HepG2 (cell line): Measurements from ENCODE around the gene TUBB2B. TPM values are rescaled to one million over a fixed set of nuclear protein-coding genes. Genes with fewer than 3 reads are reported as not detected.

Experiments used
- ATAC-seq: fragments of 200-7000 bp; cut with Tn5 transposase; 3 replicates; pipeline ENCODE4 v1.9.1; 2020; ENCODE audit warnings: mild to moderate bottlenecking, moderate library complexity
- BruUV-seq: library from RNA; stranded (reverse); fragments of 400-500 nt; replicated peaks from 2 replicates; lab custom pipeline; 2021; lab: Mats Ljungman, UMichigan
- CTCF ChIA-PET: fragments of 300-600 bp; formaldehyde crosslinking; extraction: SDS; loops from one replicate; lab custom pipeline; 2021; ENCODE audit warnings: low total read pairs, inconsistent platforms, low intra/inter-chr PET ratio; lab: Yijun Ruan, JAX
- POLR2A ChIA-PET: fragments of 350-600 bp; sonication (Branson Sonifier 250); formaldehyde crosslinking; loops from one replicate; lab custom pipeline; 2020; ENCODE audit warnings: antibody characterized with exemption, inconsistent platforms; lab: Yijun Ruan, JAX
- DNase-seq: peaks from one replicate; pipeline ENCODE4 v3.0.0-alpha.2; 2015; ENCODE audit warnings: low spot score
- FAIRE-seq: peaks from 3 replicates; lab custom pipeline; 2011; peaks lifted over from hg19 to GRCh38; lab: Jason Lieb, UNC
- H2AFZ ChIP-seq: one replicate; pipeline ENCODE4 v1.6.1; 2011; ENCODE audit warnings: low read length, inconsistent platforms
- H3K27ac ChIP-seq: fragments of 300-600 bp; 3 replicates; pipeline ENCODE4 v1.8.0; 2011; ENCODE audit warnings: mixed run types, mild to moderate bottlenecking, mixed read lengths, low read length, inconsistent platforms; ENCODE audit not compliant: insufficient read depth; ENCODE audit errors: extremely low read length
- H3K27me3 ChIP-seq, 2 experiments: fragments of 200-600 bp in 1 of 2; 2 replicates in 1 of 2; 3 replicates in 1 of 2; pipeline versions ENCODE4 v1.6.0 to v1.8.0; 2011; ENCODE audit warnings: low read length in 2 of 2, mild to moderate bottlenecking in 2 of 2, moderate library complexity in 2 of 2, inconsistent platforms in 1 of 2; ENCODE audit not compliant: insufficient read depth in 2 of 2, control insufficient read depth in 1 of 2
- H3K36me3 ChIP-seq, 2 experiments: fragments of 200-600 bp in 1 of 2; replicated peaks in 1 of 2; 2 replicates in 1 of 2; 3 replicates in 1 of 2; pipeline versions ENCODE4 v1.5.1 to v1.8.0; 2011; ENCODE audit warnings: low read length in 2 of 2, inconsistent platforms in 1 of 2; ENCODE audit not compliant: insufficient read depth in 2 of 2, control insufficient read depth in 1 of 2
- H3K4me1 ChIP-seq: 2 replicates; pipeline ENCODE4 v1.5.1; 2012; ENCODE audit warnings: low read length, inconsistent platforms; ENCODE audit not compliant: insufficient read depth
- H3K4me2 ChIP-seq: 2 replicates; pipeline ENCODE4 v1.6.0; 2011; ENCODE audit warnings: low read depth, low read length, inconsistent platforms
- H3K4me3 ChIP-seq, 3 experiments: fragments of 200-600 bp in 1 of 3; sonication (generic), shearing (Covaris generic) in 1 of 3; replicated peaks in 1 of 3; 2 replicates each; pipeline ENCODE4 v1.5.1; 2011 to 2016; ENCODE audit warnings: low read length in 3 of 3, inconsistent platforms in 2 of 3, low read depth in 2 of 3, mild to moderate bottlenecking in 2 of 3, control low read depth in 1 of 3, mixed read lengths in 1 of 3; ENCODE audit not compliant: insufficient read depth in 1 of 3
- H3K79me2 ChIP-seq: one replicate; pipeline ENCODE4 v1.6.1; 2011; ENCODE audit warnings: low read length, inconsistent platforms; ENCODE audit not compliant: insufficient read depth
- H3K9ac ChIP-seq: 2 replicates; pipeline ENCODE4 v1.6.0; 2011; ENCODE audit warnings: mild to moderate bottlenecking, low read depth, low read length, inconsistent platforms; ENCODE audit not compliant: insufficient read depth
- H3K9me3 ChIP-seq: 2 replicates; pipeline ENCODE4 v1.5.1; 2012; ENCODE audit warnings: mild to moderate bottlenecking, low read length
- H4K20me1 ChIP-seq: 2 replicates; pipeline ENCODE4 v1.6.0; 2011; ENCODE audit warnings: inconsistent platforms, mild to moderate bottlenecking, low read length, moderate library complexity; ENCODE audit not compliant: insufficient read depth
- AGO2 ChIP-seq: fragments of 200-400 bp; formaldehyde crosslinking; optimal IDR thresholded peaks from 2 replicates; pipeline ENCODE3; 2017; ENCODE audit warnings: mild to moderate bottlenecking, low read depth, low read length, moderate library complexity
- CEBPG ChIP-seq: IDR thresholded peaks from 2 replicates; pipeline ENCODE4 v1.6.1; 2016
- DNMT1 ChIP-seq: sonication (generic); formaldehyde crosslinking; IDR thresholded peaks from 2 replicates; pipeline ENCODE4 v1.5.1; 2020; ENCODE audit warnings: mild to moderate bottlenecking, missing genetic modification reagents
- IRX3 ChIP-seq: sonication (generic); formaldehyde crosslinking; IDR thresholded peaks from 2 replicates; pipeline ENCODE4 v1.8.1; 2023; ENCODE audit warnings: mild to moderate bottlenecking, low read depth, missing genetic modification reagents, borderline replicate concordance
- MAZ ChIP-seq, 2 experiments: sonication (generic) in 1 of 2; formaldehyde crosslinking in 1 of 2; IDR thresholded peaks; 2 replicates each; pipeline versions ENCODE4 v1.5.0 to v1.6.1; 2012 to 2020; ENCODE audit warnings: low read depth in 2 of 2, mild to moderate bottlenecking in 2 of 2, borderline replicate concordance in 1 of 2, improper control_type of control experiment in 1 of 2, low read length in 1 of 2, missing genetic modification reagents in 1 of 2, moderate library complexity in 1 of 2
- MIXL1 ChIP-seq: IDR thresholded peaks from 2 replicates; pipeline ENCODE4 v1.6.1; 2016
- NR1H2 ChIP-seq: sonication (generic); formaldehyde crosslinking; IDR thresholded peaks from 2 replicates; pipeline ENCODE4 v1.8.1; 2022; ENCODE audit warnings: low read depth, missing genetic modification reagents, borderline replicate concordance
- PAWR ChIP-seq: sonication (generic); formaldehyde crosslinking; IDR thresholded peaks from 2 replicates; pipeline ENCODE4 v1.4.0; 2020; ENCODE audit warnings: missing genetic modification reagents, mild to moderate bottlenecking, borderline replicate concordance
- PTBP1 ChIP-seq: fragments of 200-400 bp; formaldehyde crosslinking; IDR thresholded peaks from 2 replicates; pipeline ENCODE4 v1.6.1; 2018; ENCODE audit warnings: low read length, low read depth; ENCODE audit not compliant: poor library complexity, severe bottlenecking
- RELA ChIP-seq: sonication (generic); formaldehyde crosslinking; IDR thresholded peaks from 2 replicates; pipeline ENCODE4 v1.4.0; 2020; ENCODE audit warnings: missing genetic modification reagents
- SRSF1 ChIP-seq: fragments of 200-400 bp; formaldehyde crosslinking; optimal IDR thresholded peaks from 2 replicates; pipeline ENCODE3; 2017; ENCODE audit warnings: mild to moderate bottlenecking, low read depth, low read length, moderate library complexity
- TCF12 ChIP-seq, 2 experiments: fragments of 450-650 bp in 1 of 2; sonication (generic) in 1 of 2; formaldehyde crosslinking in 1 of 2; IDR thresholded peaks; 2 replicates each; pipeline versions ENCODE4 v1.6.1 to v1.8.0; 2017 to 2022; ENCODE audit warnings: antibody characterized with exemption in 1 of 2, mild to moderate bottlenecking in 1 of 2, missing genetic modification reagents in 1 of 2, moderate library complexity in 1 of 2
- ZFP41 ChIP-seq: sonication (generic); formaldehyde crosslinking; IDR thresholded peaks from 2 replicates; pipeline ENCODE4 v1.4.0; 2020; ENCODE audit warnings: mild to moderate bottlenecking, missing genetic modification reagents, borderline replicate concordance
- ZNF121 ChIP-seq: sonication (generic); formaldehyde crosslinking; IDR thresholded peaks from 2 replicates; pipeline ENCODE4 v1.5.0; 2020; ENCODE audit warnings: mild to moderate bottlenecking, missing genetic modification reagents
- ZNF75D ChIP-seq: sonication (generic); formaldehyde crosslinking; IDR thresholded peaks from 2 replicates; pipeline ENCODE4 v1.8.1; 2023; ENCODE audit warnings: missing genetic modification reagents, mild to moderate bottlenecking, borderline replicate concordance
- ZNF768 ChIP-seq: sonication (generic); formaldehyde crosslinking; IDR thresholded peaks from 2 replicates; pipeline ENCODE4 v1.4.0; 2020; ENCODE audit warnings: missing genetic modification reagents
- WGBS: methylation state at CpG from one replicate; pipeline ENCODE4 v1.1.6; 2017; ENCODE audit warnings: low lambda C conversion rate; 5-methylcytosine and 5-hydroxymethylcytosine counted together
- in situ Hi-C: cut with HindIII; loops from 2 replicates; pipeline ENCODE4 v1.10.0; 2017; ENCODE audit warnings: low pct_unique_long_range_greater_than_20kb; ENCODE audit not compliant: extremely low pct_ligation_motif_present
- intact Hi-C: fragments of 100-400 bp; cut with micrococcal nuclease; formaldehyde crosslinking; loops from one replicate; pipeline ENCODE4 v1.10.0; 2022; ENCODE audit not compliant: unreplicated experiment
- polyA plus RNA-seq, 8 experiments: library from polyadenylated mRNA; depleted of rRNA in 3 of 8; stranded (reverse) in 7 of 8; unstranded in 1 of 8; fragments of >200 nt; fragmentation: Illumina TruSeq in 4 of 8; extraction: Trizol in 4 of 8; gene quantifications; 2 replicates each; pipeline versions ENCODE4 v1.2.1 to v1.2.3, GENCODE V29; 2011 to 2016; ENCODE audit warnings: low read depth in 4 of 8, missing spikeins in 1 of 8, mixed read lengths in 1 of 8; ENCODE audit not compliant: insufficient read depth in 1 of 8
- total RNA-seq, 5 experiments: library from RNA; depleted of rRNA; stranded (reverse); fragments of >200 nt; fragmentation: Illumina TruSeq; extraction: Trizol; gene quantifications; 2 replicates each; pipeline ENCODE4 v1.2.3, GENCODE V29; 2016; ENCODE audit warnings: low read depth in 1 of 5
- TF ChIP-seq, protein P1 (sequence below): sonication (generic); formaldehyde crosslinking; IDR thresholded peaks from 2 replicates; pipeline ENCODE4 v1.5.1; 2020; ENCODE audit warnings: mild to moderate bottlenecking, missing genetic modification reagents, moderate library complexity
- TF ChIP-seq, protein P2 (sequence below): sonication (generic); formaldehyde crosslinking; IDR thresholded peaks from 2 replicates; pipeline ENCODE4 v1.8.1; 2023; ENCODE audit warnings: mild to moderate bottlenecking, missing genetic modification reagents

Gene TUBB2B
- total and polyA plus RNA-seq, 2 of the 13 experiments (the other 11 are each of a cell fraction or from before 2014, with no cell fraction given) = 10.3 to 23.6 TPM

- H4K20me1 ChIP-seq = peaks cover 21% of the 10 kb centered on the region
- ATAC-seq (no peak), DNase-seq (no peak), FAIRE-seq (no peak)
- no TSS peak for BruUV-seq
- 93% methylated on average over 3 of the region's 3 CpGs for WGBS
- H3K9me3 ChIP-seq = no peaks in the 10 kb centered on the region
- no peak overlapping the region for H3K9ac ChIP-seq
- H3K36me3 ChIP-seq = peaks cover 15 to 40% of the 10 kb centered on the region in 2 experiments
- peaks cover 35% of the 10 kb centered on the region for H3K4me1 ChIP-seq
- H3K27ac ChIP-seq = no peak overlapping the region
- no peak overlapping the region for H3K4me3 ChIP-seq
- ChIA-PET CTCF (no interaction called here), POLR2A (no interaction called here)
- in situ Hi-C loops (no loop called here), intact Hi-C loops (no loop called here)
- no peaks in the 10 kb centered on the region for H3K27me3 ChIP-seq
- H3K4me2 ChIP-seq = no peak overlapping the region
- no peak overlapping the region for H2AFZ ChIP-seq
- H3K79me2 ChIP-seq = peaks cover 48% of the 10 kb centered on the region
- no peak for TF ChIP-seq PAWR
- no peak for TF ChIP-seq CEBPG (CRISPR knock-in tag)
- no peak for TF ChIP-seq MIXL1 (CRISPR knock-in tag)
- peak; percentile 14; the same call in 1 of the 2 replicates for TF ChIP-seq ZNF768 (CRISPR knock-in tag)
- peak; percentile 58 for TF ChIP-seq AGO2
- TF ChIP-seq DNMT1 (CRISPR knock-in tag) = no peak
- TF ChIP-seq RELA (CRISPR knock-in tag) = no peak
- TF ChIP-seq ZNF75D (CRISPR knock-in tag) = peak; percentile 35; the same call in 1 of the 2 replicates
- TF ChIP-seq, protein P1, sequence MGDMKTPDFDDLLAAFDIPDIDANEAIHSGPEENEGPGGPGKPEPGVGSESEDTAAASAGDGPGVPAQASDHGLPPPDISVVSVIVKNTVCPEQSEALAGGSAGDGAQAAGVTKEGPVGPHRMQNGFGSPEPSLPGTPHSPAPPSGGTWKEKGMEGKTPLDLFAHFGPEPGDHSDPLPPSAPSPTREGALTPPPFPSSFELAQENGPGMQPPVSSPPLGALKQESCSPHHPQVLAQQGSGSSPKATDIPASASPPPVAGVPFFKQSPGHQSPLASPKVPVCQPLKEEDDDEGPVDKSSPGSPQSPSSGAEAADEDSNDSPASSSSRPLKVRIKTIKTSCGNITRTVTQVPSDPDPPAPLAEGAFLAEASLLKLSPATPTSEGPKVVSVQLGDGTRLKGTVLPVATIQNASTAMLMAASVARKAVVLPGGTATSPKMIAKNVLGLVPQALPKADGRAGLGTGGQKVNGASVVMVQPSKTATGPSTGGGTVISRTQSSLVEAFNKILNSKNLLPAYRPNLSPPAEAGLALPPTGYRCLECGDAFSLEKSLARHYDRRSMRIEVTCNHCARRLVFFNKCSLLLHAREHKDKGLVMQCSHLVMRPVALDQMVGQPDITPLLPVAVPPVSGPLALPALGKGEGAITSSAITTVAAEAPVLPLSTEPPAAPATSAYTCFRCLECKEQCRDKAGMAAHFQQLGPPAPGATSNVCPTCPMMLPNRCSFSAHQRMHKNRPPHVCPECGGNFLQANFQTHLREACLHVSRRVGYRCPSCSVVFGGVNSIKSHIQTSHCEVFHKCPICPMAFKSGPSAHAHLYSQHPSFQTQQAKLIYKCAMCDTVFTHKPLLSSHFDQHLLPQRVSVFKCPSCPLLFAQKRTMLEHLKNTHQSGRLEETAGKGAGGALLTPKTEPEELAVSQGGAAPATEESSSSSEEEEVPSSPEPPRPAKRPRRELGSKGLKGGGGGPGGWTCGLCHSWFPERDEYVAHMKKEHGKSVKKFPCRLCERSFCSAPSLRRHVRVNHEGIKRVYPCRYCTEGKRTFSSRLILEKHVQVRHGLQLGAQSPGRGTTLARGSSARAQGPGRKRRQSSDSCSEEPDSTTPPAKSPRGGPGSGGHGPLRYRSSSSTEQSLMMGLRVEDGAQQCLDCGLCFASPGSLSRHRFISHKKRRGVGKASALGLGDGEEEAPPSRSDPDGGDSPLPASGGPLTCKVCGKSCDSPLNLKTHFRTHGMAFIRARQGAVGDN = peak; percentile 24
- no peak for TF ChIP-seq PTBP1
- no peak for TF ChIP-seq MAZ (IDR thresholded peaks at IDR 0.05; ENCODE audit: borderline replicate concordance, low read depth, low read length)
- no peak for TF ChIP-seq MAZ (CRISPR knock-in tag; IDR thresholded peaks at IDR 0.05; ENCODE audit: low read depth)
- TF ChIP-seq TCF12 (IDR thresholded peaks at IDR 0.05) = no peak
- no peak for TF ChIP-seq TCF12 (CRISPR knock-in tag; IDR thresholded peaks at IDR 0.05)
- no peak for TF ChIP-seq IRX3 (CRISPR knock-in tag)
- TF ChIP-seq ZFP41 (CRISPR knock-in tag) = no peak
- no peak for TF ChIP-seq ZNF121 (CRISPR knock-in tag)
- TF ChIP-seq, protein P2, sequence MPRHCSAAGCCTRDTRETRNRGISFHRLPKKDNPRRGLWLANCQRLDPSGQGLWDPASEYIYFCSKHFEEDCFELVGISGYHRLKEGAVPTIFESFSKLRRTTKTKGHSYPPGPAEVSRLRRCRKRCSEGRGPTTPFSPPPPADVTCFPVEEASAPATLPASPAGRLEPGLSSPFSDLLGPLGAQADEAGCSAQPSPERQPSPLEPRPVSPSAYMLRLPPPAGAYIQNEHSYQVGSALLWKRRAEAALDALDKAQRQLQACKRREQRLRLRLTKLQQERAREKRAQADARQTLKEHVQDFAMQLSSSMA (CRISPR knock-in tag) = no peak
- no peak for TF ChIP-seq NR1H2 (CRISPR knock-in tag)
- peak; percentile 33 for TF ChIP-seq SRSF1
These were observed 36.9 kb upstream of the TUBB2B start for GRCh38 chr6:3264356-3264755.
